CD4-positive, alpha-beta T cell treated with Interleukin-2 at 100 ng/mL for 4 hours (primary cell): ENCODE results near the gene SRRM4.
"Not testable (repeated sequence)": the region's sequence is repeated elsewhere in the genome, so short reads cannot be mapped to it uniquely, and the experiment has no call there.

Experiments used
- DNase-seq: peaks from one replicate; pipeline ENCODE4 v3.0.0-alpha.2; 2020; ENCODE audit warnings: low spot score

SRRM4 gene, protein sequence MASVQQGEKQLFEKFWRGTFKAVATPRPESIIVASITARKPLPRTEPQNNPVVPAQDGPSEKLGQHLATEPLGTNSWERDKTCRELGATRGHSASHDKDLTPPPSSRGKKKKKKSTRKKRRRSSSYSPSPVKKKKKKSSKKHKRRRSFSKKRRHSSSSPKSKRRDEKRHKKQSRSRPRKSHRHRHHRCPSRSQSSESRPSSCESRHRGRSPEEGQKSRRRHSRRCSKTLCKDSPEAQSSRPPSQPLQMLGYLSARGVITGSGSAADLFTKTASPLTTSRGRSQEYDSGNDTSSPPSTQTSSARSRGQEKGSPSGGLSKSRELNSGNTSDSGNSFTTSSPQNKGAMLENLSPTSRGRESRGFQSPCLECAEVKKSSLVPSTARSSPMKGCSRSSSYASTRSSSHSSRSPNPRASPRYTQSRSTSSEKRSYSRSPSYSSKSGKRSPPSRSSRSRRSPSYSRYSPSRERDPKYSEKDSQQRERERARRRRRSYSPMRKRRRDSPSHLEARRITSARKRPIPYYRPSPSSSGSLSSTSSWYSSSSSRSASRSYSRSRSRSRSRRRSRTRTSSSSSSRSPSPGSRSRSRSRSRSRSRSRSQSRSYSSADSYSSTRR

DNA sequence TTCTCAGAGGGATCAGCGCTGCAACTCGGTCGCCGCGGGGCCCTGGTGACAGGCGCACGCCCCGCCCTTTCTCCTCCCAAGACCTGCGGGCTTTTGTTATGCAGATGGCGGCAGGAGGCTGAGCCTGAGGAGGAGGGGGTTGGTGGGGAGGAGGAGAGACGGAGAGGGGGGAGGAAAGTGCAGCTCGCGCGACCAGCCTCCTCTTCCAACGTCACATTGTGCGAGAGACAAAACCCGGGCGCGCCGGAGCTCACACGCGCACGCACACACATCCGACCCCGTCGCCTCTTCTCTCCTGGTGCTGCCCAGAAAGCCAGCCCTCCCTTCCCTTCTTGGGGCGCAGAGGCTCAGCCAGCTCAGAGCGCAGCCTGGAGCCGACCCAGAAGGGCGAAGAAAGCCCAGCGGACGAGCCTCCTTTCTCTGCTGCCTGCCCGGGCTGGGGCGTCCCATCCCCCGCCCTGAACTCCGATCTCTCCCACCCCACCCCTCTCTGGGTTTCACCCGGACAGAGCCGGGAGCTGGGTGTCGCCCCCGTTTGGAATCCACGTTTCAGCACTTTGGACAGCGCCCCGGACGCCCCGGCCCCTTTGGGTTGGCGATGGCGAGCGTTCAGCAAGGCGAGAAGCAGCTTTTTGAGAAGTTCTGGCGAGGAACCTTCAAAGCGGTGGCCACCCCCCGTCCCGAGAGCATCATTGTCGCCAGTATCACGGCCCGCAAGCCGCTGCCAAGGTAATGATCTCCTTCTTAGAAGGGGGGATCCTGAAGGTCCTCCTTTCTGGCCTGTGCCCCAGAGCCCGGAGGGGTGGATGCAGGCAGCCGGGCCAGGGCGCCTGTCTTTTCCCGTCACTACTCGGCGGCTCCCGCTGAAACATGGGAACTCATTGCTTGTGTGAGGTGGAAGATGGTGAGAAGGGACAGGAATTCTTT, at the start of gene SRRM4:
TSS of gene SRRM4 (plus strand) at position 257 of the 927 bp plus-strand sequence. CDS start at position 599, 342 bp downstream.
- no peak for DNase-seq

DNA sequence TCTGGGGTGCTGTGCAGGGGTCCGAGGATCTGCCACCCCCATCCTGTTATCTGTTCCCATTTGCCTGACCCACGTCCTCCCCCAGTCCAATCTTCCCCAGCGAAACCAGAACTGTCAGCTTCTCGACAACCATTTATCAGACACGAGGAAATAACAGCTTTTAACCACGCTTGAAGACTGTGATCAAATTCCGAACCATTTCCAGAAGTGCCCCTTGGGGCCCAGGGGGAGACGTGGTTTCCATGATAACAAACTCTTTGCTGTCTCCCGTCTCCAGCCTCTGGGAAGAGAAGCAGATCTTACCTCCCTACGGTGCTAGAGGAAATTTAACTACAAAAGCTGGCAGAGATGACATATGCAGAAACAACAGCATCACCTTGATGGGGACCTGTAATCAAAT, 35.1 kb upstream of the SRRM4 start:
- DNase-seq: no peak

- DNase-seq: no peak
These were observed 22.8 kb upstream of the SRRM4 start for GRCh38 chr12:118958520-118958919.

DNA sequence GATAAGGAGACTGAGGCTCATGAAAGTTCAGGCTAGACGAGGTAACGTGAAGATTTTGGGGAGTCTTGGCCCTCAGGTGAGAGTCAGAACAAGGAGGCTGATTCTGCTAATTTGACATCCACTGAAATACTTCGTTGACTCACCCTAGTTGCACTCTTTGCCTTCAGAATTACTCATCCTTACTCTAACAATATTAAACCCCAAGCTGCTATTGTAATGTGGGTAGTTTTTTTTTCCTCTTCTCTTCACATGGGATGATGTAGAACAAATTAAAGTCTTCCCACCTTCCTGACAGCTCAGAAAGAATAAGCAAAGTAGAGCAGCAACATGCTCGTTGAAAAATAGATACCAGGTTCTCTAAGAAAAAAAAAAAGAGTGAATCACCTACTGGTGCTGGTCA, 22.0 kb upstream of the SRRM4 start:
- no peak for DNase-seq

- no peak for DNase-seq
These were observed 21.3 kb upstream of the SRRM4 start for GRCh38 chr12:118959985-118960560.

GRCh38 chr12:118960865-118961264, 20.5 kb upstream of the SRRM4 start:
- no peak for DNase-seq

DNA sequence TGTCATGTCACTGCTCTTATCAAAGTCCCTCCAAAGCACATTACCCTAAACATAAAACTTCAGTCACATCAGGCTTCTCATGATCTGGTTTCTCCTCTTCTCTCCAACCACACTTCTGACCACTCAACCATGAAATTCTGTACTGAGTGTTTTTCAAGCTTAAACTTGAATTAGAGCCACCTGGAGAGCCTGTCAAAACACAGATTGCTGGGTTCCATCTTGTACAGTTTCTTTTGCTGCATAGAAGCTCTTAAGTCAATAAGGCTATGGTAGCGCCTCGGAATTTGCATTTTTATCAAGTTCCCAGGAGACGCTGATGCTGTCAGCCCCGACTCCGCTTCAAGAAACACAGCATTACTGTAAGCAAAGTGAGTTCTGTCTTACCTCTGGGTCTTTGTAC, 16.4 kb upstream of the SRRM4 start:
- no peak for DNase-seq

DNA sequence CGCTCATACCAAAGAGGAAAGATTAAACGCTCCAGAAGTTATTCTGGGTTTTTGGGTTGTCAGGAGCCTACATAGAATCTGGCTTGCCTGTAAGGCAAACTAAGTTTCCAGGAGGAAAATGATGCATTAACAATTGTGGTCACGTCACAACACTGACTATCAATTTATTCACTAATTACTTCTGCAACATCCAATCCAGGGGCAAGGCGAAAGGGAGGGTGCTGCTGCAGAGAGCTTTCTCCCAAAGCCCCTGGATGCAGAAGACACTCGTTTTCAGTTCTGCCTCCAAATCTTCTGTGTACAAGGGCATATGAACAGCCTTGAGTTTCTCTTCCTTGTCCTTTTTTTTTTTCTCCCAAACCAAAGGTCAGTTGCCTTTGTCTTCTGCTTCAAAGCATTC, 10.5 kb upstream of the SRRM4 start:
- DNase-seq: no peak

- no peak for DNase-seq
These were observed 8.4 kb upstream of the SRRM4 start for GRCh38 chr12:118972982-118973381.

GRCh38 chr12:118979763-118980406, 1.5 kb upstream of the SRRM4 start:
- DNase-seq: peak; percentile 2

DNA sequence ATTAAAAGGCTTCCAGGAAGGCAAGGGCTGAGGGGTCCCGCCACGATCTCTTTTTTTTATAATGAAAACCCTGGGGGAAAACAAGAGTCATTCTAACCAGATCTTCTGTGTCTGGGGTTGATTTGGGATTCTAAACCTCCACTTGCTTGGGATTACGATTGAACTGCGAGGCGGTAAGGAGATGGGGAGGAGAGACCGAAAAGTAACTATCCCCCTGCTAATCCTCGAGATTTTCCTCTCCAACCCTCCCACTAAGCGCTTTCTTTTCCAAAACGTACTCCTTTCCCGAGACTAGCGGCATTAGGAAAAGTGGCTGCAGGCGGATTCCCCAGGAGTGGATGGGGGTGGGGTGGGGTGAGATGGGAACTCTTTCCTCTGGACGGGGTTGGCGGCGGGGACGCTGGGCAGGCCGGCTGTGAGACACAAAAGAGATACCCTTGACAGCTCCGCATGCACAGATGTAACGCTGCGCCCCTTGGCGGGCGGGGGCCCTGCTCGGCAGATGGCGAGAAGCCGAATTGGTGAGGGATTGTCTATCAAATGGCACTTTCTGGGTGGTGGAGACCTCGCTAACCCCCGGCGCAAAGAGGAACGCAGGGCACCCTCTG, 830 bp upstream of the SRRM4 start:
- DNase-seq: no peak

GRCh38 chr12:118982302-118982701, 961 bp downstream of the SRRM4 start:
- no peak for DNase-seq

GRCh38 chr12:118982984-118983761, 1.8 kb downstream of the SRRM4 start:
- no peak for DNase-seq

GRCh38 chr12:118984161-118984943, 3.0 kb downstream of the SRRM4 start:
- no peak for DNase-seq

DNA sequence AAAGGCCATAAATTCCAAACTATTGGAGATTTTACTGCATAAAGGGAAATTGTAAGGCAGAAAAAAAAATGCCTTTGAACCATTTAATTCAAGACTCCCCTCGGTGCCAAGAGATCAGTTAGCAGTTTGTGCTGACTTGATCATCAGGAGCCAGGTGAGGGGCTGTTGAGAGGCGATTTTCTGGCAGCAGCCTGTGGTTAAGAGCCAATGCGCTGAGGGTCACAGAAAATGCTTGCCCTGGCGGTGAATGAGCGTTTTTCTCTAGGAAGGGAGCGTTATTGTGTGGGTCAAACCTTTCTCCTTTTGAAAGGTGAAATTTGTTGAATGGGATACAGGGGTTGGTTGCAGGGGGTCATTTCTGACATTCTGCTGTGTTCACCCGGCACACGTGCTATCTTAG, 4.7 kb downstream of the SRRM4 start:
- no peak for DNase-seq

DNA sequence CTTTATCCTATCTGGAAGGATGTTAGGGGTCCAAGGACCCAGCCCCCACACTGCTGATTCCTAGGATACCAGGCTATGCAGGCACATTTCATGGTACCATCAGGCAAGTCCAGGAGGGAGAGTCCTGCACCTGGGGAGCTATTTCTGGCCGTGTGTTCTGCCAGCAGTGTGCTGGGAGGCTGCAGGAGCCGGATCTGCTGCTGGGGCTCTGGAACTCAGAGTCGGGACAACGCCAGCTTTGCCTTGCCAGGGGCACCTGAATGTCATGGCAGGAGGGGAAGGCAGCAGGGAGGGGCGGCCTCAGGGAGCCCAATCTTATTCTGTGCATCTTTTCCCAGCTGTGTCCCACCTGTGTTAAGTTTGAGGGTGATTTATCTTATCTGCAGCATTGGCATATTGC, 17.8 kb downstream of the SRRM4 start:
- DNase-seq: no peak

DNA sequence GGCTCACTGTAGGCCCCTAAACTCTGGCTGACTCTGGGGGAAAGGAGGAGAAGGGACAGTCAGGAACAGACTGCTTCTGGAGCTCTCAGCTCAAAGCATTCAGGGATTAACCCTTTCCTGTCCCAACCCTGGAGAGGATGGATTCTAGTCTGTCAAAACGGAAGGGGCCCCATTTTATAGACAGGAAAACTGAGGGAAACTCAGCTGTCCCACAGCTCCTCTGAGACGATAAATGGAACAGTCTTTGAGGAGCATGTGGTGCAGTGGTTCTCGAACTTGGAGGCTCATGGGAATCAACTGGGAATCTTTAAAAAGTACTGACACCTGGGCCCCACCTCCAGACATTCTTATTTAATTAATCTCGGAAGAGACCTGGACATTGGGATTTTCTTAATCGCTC, 23.7 kb downstream of the SRRM4 start:
- DNase-seq: no peak

- no peak for DNase-seq
These were observed 24.6 kb downstream of the SRRM4 start for GRCh38 chr12:119005913-119006312.

- no peak for DNase-seq
These were observed 25.4 kb downstream of the SRRM4 start for GRCh38 chr12:119006746-119007145.

DNA sequence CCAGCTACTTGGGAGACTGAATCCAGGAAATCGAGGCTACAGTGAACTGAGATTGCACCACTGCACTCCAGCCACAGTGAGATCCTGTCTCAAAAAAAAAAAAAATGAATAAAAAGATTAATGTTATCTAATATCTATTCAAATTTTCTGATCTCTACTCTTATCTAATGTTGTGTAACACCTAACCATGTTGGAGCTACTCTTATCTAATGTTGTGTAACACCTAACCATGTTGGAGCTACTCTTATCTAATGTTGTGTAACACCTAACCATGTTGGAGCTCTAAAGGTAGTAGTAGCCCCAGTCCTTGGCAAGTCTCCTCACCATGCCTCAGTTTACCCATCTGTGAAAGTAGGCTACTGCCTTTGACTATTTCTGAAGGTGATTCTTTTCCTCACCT, 26.9 kb downstream of the SRRM4 start:
- not testable (repeated sequence) for DNase-seq
